Kidney (tissue), 22 donors: ENCODE measurements around the gene HMX2. TPM values are rescaled to one million over a fixed set of nuclear protein-coding genes. Genes with fewer than 3 reads are reported as not detected.

Experiments
- DNase-seq, 5 donors: peaks; one replicate each; pipeline ENCODE4 v3.0.0-alpha.2; 2013 to 2020
- FAIRE-seq: peaks from 2 replicates; lab custom pipeline; 2012; peaks lifted over from hg19 to GRCh38; lab: Jason Lieb, UNC
- H3K27ac ChIP-seq, 2 donors: one replicate each; pipeline ENCODE4 v1.7.0; 2013; ENCODE audit warnings: low read depth in 2 of 2, low read length in 2 of 2, inconsistent platforms in 1 of 2
- H3K27me3 ChIP-seq: one replicate; pipeline ENCODE4 v1.7.1; 2013; ENCODE audit warnings: low read length, inconsistent platforms; ENCODE audit not compliant: control insufficient read depth, insufficient read depth
- H3K36me3 ChIP-seq, 3 donors: one replicate each; pipeline versions ENCODE4 v1.7.0 to v1.7.1; 2013; ENCODE audit warnings: low read length in 3 of 3, control low read depth in 1 of 3, inconsistent platforms in 1 of 3; ENCODE audit not compliant: insufficient read depth in 3 of 3, control insufficient read depth in 2 of 3
- H3K4me1 ChIP-seq, 3 donors: one replicate each; pipeline versions ENCODE4 v1.7.0 to v1.7.1; 2013; ENCODE audit warnings: low read length in 3 of 3, inconsistent platforms in 1 of 3, low read depth in 1 of 3; ENCODE audit not compliant: control insufficient read depth in 2 of 3, insufficient read depth in 2 of 3
- H3K4me3 ChIP-seq, 3 donors: one replicate each; pipeline versions ENCODE4 v1.7.0 to v1.8.1; 2013; ENCODE audit warnings: low read length in 3 of 3, control low read depth in 1 of 3, inconsistent platforms in 1 of 3
- H3K9ac ChIP-seq, 3 donors: one replicate each; pipeline versions ENCODE4 v1.7.0 to v1.7.1; 2013; ENCODE audit warnings: low read length in 3 of 3, control low read depth in 1 of 3, inconsistent platforms in 1 of 3
- H3K9me3 ChIP-seq, 3 donors: one replicate each; pipeline versions ENCODE4 v1.7.0 to v1.7.1; 2013; ENCODE audit warnings: low read length in 3 of 3, control low read depth in 1 of 3, inconsistent platforms in 1 of 3; ENCODE audit not compliant: control insufficient read depth in 2 of 3, insufficient read depth in 1 of 3
- CTCF ChIP-seq: IDR thresholded peaks from 3 replicates; pipeline ENCODE4 v1.5.1; 2012; ENCODE audit warnings: mild to moderate bottlenecking, moderate library complexity, borderline replicate concordance; ENCODE audit not compliant: insufficient read depth; ENCODE audit errors: extremely low read depth
- intact Hi-C: fragments of 100-400 bp; cut with DNase I; formaldehyde crosslinking; loops from one replicate; pipeline ENCODE4 v1.11.1; 2022
- long read RNA-seq, 10 donors: library from polyadenylated mRNA in 1 of 10; unstranded in 1 of 10; transcript quantifications; one replicate each; pipeline ENCODE4 v2.0.0 and lab custom pipeline, GENCODE V29; 2021 to 2026
- polyA plus RNA-seq: library from polyadenylated mRNA; stranded (reverse); fragments of 350-450 nt; fragmentation: Illumina TruSeq; extraction: RNeasy Lipid Tissue Mini Kit (QIAGEN cat#74804); gene quantifications from one replicate; pipeline ENCODE4 v1.2.3, GENCODE V29; 2014; ENCODE audit warnings: low read depth, low replicate concordance; ENCODE audit not compliant: insufficient read depth
- total RNA-seq: library from RNA; stranded (reverse); fragmentation: NEBNext Ultra II Directional; extraction: Animal tissue kit (Norgen Biotek cat#: 25700); gene quantifications from one replicate; pipeline ENCODE4 v1.2.1, GENCODE V29; 2021
- donor health status: control.
- donor health status: control.
- donor health status: control.
- donor health status: control.
- donor health status: control.
- donor health status: DM: yes; HTN: yes; CAD: no.
- donor health status: Normal renal cell carcinoma (clear cell type).

HMX2 gene
- total RNA-seq (0.25 TPM), polyA plus RNA-seq (4.0 TPM)
- long read RNA-seq, donor 1 = 0 reads
- long read RNA-seq, donor 2 = 0 reads
- long read RNA-seq, donor 3, partial matches to known transcripts = 0 of 1 reads
- long read RNA-seq, donor 3, other reads (novel, unspliced or antisense) = 0 of 1 reads
- long read RNA-seq, donor 4 = 0 reads
- long read RNA-seq, donor 5 = 0 reads
- long read RNA-seq, donor 6 = 0 reads
- long read RNA-seq, donor 7, partial matches to known transcripts = 0 of 2 reads
- long read RNA-seq, donor 7, other reads (novel, unspliced or antisense) = 1 of 2 reads
- long read RNA-seq, donor 8 = 0 reads
- long read RNA-seq, donor 9 = 0 reads
- long read RNA-seq, donor 10 = 0 reads

- no peak for TF ChIP-seq CTCF
- intact Hi-C loops = no loop called here
- H3K4me1 ChIP-seq = peaks cover 0 to 12% (median 0%) of the 10 kb centered on the region in 3 donors
Observed at GRCh38 chr10:123147635-123148413, at the start of gene HMX2. HMX2 (plus strand) TSS chr10:123148136; CDS start chr10:123148379, 243 bp downstream.

DNA sequence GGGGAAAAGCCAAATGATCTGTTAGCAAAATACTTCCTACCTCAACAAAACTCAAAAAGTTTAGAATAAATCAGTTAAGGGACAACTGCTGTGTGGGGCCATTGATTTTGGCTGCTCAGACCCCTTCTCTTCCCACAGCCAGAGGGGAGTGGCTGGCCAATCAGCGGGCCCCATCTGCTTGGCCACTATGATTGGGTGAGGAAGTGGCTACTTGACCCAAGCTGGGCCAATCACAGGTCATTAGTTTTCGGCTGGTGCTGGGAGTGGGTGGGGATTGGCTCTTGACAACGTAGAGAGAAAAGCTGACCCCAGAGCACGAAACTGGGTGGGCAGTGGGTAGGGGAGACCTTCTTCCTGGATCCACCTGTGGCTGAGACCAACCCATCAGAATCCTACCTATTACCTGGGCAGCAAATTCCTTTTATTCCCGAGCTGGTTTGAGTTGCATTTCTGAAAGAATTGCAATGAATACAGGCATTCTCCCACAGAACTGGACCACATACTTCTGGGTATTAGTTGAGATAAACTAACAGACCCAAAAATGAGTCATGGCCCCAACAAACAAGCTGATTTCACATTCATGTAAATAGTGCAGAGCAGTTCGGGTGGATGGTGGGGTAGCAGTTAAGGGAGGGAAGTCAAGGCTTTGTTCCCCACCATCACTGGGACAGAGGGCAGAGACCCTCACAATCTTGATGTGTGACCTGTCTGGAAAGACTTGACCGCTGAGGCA is 47.7 kb upstream of the HMX2 start:
- no peak for FAIRE-seq
- Histone ChIP-seq H3K27ac (no peak overlapping the region), H3K9me3 (no peaks in the 10 kb centered on the region), H3K9ac (no peak overlapping the region), H3K36me3 (no peaks in the 10 kb centered on the region), H3K4me3 (no peak overlapping the region), H3K27me3 (no peaks in the 10 kb centered on the region), H3K4me1 (no peaks in the 10 kb centered on the region)
- TF ChIP-seq CTCF = no peak
- intact Hi-C loops = no loop called here
- no peak for DNase-seq

More at GRCh38 chr10:123147635-123148413, at the start of gene HMX2:
- Histone ChIP-seq H3K4me3 (no peak within 1 kb of the TSS), H3K9me3 (peaks cover 0 to under 1% (median 0%) of the 10 kb centered on the region in 3 donors), H3K36me3 (no peaks in the 10 kb centered on the region), H3K9ac (no peak within 1 kb of the TSS), H3K27ac (no peak within 1 kb of the TSS), H3K27me3 (peaks cover 77% of the 10 kb centered on the region)
- no peak for FAIRE-seq
- peak in 4 of 5 donors; percentile 27 to 67 (median 46) for DNase-seq

DNA sequence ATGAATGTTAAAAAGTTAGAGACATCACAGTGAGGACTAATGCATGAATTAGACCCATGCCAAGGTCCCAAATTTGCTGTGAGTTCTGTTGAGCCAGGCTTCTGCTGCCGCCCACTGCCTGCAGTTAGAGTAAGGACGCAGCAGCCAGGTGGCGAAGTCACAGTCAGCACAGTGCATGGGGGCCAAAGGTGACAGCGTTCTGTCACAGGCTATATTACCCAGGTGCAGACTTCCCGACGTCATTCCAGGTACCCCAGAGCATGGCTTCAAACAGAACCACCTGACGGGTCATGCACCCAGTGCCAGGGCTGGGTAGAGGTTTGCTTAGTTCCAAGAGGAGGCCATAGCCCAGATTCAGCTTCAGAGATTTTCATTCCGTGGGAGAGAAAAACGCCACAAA is 46.1 kb upstream of the HMX2 start:
- FAIRE-seq (no peak), DNase-seq (no peak)
- Histone ChIP-seq H3K4me3 (no peak overlapping the region), H3K9ac (no peak overlapping the region), H3K9me3 (no peaks in the 10 kb centered on the region), H3K27me3 (no peaks in the 10 kb centered on the region), H3K27ac (no peak overlapping the region), H3K4me1 (no peaks in the 10 kb centered on the region), H3K36me3 (no peaks in the 10 kb centered on the region)
- intact Hi-C loops = no loop called here
- no peak for TF ChIP-seq CTCF
